Stimulated activated CD4-positive, alpha-beta T cell treated with anti-CD3 and anti-CD28 coated beads, TNF-alpha, amount 100 ng/mL, for 1 hour (primary cell): ENCODE results near the gene GIPC1.
A peak's percentile ranks its signal among the peaks of the same experiment; 100 is the strongest.
"Not testable (repeated sequence)": the region's sequence is repeated elsewhere in the genome, so short reads cannot be mapped to it uniquely, and the experiment has no call there.

Experiments used
- DNase-seq, 3 donors: peaks; one replicate each; pipeline ENCODE4 v3.0.0-alpha.2; 2020; ENCODE audit warnings: low read depth in 3 of 3, low spot score in 1 of 3

GIPC1 gene, protein sequence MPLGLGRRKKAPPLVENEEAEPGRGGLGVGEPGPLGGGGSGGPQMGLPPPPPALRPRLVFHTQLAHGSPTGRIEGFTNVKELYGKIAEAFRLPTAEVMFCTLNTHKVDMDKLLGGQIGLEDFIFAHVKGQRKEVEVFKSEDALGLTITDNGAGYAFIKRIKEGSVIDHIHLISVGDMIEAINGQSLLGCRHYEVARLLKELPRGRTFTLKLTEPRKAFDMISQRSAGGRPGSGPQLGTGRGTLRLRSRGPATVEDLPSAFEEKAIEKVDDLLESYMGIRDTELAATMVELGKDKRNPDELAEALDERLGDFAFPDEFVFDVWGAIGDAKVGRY

DNA sequence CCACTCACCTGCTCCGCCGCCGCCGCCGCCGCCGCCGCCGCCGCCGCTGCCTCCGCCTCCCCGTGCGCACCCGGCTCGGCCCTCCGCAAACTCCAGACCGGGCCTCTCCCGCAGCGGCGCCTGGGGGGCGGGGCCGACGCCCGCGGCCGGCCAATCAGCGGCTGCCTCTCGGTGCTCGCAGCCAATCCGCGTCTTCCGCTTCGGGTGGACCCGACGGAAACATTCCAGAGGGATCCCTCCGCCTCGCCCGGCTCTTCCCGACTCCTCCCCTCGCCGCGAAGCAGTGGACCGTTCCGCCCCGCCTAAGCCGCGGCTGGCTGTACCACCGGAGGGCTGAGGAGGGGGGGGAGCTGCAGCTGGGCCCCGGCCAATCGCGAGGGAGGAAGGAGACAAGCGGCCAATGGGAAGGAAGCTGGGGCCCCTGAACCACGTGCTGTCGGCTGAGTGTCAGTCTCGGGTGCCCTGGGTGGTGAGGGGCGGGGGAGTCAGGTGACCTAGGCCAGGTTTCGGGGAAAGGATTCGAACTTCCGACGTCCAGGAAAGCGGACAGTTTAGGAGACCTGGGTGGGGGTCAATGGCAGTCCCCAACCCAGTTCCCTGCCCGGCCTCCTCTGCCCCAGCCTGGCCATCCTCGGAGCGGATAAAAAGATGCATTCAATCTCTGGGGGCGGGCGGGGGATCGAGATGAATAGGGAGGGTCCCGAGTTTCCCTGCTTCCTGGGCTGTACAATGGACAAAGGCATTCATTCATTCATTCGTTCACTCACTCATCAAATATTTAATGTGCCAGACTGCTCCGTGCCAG is at the start of gene GIPC1:
Gene GIPC1 (minus strand): TSS at position 99 of the 805 bp plus-strand sequence. CDS start 13,151 bp downstream, outside the sequence.
- peak; percentile 50 to 78 (median 67) for DNase-seq

DNA sequence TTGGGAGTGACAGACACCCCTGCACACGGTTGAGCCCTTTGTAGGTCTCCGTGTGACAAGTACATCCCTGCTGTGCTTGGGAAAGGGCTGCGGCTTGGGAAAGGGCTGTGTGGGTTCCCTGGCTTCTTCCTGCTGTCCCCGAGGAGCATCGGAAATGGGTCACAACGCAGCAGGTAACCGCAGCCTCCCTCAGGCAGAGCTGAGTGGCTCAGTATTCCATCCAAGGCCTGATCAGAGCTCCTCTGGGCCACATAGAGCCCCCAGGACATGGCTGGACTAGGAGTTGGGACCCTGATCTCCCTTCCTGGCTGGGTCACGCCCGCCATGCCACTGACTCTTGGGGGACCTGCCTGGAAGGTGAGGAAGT is 49.8 kb upstream of the GIPC1 start:
- no peak for DNase-seq

DNA sequence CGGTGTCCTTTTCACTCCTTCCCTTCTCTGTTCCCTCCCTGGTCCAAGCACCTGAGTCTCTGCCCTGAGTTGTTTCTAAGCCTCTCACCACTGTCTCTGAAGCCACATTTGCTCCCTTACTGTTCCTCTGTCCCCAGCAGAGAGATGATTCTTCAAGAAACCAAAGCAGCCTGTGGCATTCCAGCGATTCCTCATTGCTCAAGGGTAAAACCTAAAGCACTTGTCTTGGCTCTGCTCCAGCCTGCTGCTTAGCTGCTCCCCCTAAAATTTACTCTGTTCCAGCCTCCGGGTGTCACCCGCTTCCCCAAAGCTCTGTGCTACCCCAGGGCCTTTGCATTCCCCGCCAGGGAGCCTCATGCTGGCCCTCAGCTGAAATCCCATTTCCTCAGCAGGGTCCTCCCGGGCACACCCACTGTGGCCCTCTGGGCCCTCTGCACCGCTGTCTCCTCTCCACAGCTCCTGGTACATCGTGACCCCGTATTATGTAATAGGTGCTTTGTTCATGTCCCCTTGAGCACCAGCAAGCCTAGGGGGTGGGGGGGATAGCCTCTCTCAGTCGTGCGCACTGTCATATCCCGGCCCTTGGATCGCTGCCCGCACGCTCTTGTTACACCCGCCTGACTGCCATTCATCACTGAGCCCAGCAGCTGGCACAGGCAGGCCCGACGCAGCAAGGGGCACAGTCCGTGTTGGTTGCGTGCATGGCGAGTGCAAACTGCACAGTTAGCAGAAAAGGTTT is 49.2 kb upstream of the GIPC1 start:
- DNase-seq = no peak

DNA sequence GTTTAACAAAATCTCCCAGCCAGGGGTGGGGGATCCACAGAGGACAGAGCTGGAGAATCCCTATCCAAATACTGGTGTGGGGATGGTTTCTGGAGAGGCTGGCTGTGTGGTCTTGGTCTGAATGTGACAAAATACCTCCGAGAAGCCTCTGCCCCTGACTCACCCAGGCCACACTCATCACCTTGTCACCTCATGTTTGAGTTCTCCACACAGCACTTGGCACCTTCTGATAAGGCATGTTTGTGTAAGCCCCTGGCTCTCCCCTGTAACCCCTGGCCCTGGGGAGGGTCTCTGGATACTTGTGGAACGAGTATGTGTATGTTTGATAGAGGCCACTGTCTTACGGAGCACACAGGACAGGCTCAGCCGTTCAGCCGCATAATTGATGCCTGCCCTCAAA is 48.1 kb upstream of the GIPC1 start:
- no peak for DNase-seq

DNA sequence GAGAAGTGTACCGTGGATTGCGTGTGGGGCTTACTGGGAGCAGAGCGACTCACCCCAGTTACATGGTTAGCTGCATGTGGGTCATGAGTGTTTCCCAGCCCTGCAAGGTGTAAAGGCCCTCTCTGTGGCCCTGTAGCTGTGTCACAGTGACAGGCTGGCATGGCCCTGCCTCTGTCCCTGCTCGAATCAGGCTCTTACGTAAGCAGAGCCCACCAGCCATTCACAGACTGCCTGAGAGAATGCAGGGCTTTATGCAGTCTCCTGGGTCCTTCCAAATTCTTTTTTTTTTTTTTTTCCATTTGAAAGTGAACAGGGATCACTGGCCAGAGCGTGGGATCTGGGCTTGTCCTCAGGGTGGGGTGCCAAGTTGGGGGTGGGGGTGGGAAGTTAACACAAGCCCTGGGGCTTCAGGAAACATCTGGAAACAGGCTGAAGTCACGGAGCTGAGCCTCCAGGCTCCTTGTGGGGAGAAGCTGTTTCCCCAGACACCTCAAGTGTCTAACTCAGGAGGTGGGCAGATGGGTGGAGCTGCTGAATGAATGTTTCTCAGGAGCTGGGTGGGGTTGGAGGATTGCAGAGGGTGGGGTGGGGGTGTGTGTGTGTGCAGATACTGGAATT is 46.9 kb upstream of the GIPC1 start:
- no peak for DNase-seq

DNA sequence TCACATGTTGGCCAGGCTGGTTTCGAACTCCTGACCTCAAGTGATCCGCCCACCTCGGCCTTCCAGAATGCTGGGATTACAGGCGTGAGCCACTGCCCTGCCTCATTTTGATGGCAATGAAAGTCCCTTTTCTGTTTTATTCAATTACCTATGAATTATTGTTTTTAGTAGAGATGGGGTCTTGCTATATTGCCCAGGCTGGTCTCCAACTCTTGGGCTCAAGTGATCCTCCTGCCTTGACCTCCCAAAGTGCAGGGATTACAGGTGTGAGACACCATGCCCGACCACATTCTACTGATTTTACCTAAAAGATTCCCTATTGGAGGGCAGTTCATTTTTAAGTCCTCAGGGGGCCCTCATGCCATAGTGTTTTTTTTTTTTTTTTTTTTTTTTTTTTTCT is 46.1 kb upstream of the GIPC1 start:
- DNase-seq = not testable (repeated sequence)

DNA sequence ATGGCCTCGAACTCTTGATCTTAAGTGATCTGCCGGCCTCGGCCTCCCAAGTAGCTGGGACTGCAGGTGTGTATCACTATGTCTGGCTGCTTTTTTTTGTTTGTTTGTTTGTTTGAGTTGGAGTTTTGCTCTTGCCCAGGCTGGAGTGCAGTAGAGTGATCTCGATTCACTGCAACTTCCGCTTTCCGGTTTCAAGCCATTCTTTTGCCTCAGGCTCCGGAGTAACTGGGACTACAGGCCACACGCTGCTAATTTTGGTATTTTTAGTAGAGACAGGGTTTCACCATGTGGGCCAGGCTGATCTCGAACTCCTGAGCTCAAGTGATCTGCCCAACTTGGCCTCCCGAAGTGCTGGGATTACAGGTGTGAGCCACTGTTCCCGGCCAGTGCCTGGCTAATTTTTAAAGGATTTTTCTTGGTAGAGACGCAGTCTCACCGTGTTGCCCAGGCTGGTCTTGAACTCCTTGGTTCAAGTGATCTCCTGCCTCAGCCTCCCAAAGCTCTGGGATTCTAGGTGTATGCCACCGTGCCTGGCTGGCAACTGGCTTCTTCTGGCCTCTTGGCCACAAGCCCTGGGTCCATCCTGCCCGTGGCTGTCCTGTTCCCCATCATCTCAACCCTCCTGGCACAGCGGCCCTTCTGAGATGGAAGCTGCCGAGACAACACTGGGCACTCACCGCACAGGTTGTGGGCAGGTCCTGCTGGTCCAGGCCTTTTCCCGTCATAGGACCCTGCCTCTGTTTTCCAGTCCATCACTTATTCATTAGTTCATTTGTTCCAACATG is 45.0 kb upstream of the GIPC1 start:
- DNase-seq = no peak

DNA sequence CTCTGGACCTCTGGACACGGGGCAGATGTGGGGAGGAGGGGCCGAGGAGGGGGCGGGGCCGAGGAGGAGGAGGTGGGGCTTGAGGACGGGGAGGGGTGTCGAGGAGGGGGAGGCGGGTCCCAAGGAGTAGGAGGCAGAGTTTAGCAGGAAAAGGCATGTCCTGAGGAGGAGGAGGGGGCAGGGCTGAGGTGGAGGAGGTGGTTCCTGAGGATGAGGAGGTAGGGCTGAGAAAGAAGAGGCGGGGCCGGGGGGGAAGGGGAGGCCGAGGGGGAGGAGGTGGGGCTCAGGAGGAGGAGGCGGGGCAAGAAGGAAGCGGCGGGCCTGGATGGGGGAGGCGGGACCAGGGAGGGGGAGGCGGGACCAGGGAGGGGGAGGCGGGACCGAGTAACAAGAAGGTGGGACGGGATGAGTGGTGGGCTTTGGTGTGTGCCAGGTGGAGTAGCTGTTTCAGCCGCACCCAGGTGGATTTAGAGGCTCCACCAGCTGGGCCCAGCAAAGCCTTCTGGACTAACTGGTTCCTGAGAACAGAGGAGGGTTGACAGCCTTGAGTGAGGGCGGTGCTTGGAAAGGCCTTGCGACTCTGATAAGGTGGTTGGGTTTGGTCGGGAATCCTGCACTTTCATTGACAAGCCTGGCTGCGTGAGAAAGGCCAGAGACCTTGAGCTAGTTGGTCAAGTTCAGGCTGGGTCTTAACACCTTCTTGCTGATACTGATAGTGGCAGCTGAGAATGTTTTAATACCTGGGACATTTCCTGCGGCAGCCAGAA is 41.2 kb upstream of the GIPC1 start:
- no peak for DNase-seq

DNA sequence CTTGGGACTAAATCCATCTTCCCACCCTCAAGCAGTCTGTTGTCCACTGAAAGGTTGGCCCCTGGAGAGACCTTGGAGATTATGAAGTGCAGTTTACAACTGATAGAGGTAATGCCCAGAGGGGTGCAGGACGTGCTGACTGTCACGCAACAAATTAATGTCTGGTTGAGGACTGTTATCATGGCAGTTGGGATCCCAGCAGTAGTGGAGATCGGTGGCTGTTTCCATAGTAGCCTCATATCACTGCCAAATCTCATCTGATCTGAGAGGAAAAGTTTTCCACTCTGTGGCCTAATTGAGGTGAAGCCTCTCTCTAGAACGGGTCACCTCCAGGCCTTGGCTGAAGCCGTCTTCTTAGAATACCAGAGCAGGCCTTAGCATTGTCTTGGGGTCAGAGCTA is 37.5 kb upstream of the GIPC1 start:
- no peak for DNase-seq

DNA sequence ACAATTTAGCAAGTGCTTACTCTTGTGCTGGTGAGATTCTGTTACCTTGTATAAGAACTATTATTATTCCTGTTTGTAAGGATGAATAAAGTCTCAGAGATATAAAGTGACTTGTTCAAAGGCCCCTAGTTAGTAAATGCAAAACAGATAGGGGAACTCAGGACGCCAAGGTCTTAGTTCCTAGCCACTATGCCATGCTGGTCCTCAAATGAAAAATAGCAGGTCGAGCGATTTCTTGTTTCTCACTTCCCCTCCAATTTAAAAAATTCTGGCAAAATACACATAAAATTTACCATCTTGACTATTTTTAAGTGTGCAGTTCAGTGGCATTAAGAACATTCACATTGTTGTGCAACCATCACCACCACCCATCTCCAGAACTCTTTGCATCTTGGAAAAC is 34.6 kb upstream of the GIPC1 start:
- DNase-seq = no peak

DNA sequence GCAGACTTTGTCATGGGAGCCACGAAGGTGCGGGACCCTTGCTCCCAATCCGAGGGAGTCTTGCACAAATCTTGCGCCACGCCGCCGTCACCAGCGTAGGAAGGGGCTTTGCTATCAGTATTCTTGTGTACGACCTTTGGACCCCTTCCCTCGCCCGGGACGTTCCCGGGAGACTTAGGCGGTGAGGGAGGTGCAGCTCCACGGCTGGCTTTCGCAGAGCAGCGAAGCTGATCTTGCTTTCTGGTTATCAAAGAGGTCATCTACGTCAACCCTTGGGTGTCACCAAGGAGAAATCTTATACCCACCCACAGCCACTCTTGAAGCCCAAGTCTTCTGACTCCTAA is 34.0 kb upstream of the GIPC1 start:
- DNase-seq = no peak

DNA sequence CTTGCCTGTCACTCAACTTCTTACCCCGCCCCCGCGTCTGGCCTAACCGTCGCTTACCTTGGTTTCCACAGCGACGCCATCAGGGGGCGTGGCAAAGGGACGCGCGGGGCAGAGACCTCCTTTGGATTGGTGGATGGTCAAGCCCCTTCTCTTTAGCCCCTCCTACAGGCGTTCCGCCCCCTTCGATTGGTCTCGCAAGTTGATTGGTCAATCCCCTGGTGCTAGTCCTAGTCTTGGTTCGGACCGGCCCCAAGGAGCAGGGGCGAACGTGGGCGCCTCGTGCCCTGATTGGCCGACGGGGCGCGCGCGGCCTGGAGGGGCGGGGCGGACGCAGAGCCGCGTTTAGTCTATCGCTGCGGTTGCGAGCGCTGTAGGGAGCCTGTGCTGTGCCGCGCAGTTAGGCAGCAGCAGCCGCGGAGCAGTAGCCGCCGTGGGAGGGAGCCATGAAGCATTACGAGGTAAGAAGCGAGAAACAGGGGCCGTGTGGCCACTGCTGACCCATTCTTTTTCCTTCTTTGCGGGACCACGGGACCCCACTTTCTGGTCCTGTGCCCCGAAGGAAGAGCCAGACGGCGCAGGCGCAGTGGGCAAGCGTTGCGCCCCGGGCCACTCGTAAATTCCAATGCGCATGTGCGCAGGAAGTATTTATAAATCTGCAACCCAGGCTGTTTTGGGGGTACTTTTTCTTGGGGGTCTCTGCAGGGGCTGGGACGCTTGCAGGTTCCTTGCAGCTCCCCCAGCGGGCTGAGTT is 33.5 kb upstream of the GIPC1 start, which contains the start of gene TECR:
Gene TECR (plus strand): TSS at position 341 of the 751 bp plus-strand sequence. CDS start 103 bp downstream, at position 444.
- peak; percentile 99 to 100 (median 100) for DNase-seq

DNA sequence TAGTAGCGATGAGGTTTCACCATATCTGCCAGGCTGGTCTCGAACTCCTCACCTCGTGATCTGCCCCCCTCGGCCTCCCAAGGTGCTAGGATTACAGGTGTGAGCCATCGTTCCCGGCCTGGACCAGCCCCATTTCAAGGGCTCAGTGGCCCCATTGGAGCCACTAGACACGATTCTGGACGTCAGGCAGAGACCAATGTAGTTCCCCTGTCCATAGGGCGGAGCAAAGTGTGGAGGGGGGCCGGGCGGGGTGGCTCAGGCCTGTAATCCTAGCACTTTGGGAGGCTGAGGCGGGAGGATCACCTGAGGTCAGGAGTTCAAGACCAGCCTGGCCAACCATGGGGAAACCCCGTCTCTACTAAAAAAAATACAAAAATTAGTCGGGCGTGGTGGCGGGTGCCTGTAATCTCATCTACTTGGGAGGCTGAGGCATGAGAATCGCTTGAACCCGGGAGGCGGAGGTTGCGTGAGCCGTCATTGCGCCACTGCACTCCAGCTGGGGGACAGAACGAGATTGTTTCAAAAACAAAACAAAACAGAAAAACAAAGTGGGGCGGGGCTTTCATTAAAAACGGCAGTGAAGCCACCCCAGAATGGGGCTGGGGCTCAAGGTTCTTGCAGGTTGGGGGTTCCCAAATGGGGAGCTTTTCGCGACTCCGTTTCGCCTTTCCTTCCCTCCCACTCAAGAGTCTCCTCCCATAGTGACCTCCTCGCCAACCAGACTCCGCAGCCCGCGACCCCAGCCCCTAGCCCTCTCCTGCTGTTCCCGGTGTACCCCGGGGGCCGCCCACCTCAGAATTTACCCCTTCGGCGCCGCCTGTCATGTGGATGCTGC is 32.7 kb upstream of the GIPC1 start:
- DNase-seq = no peak

DNA sequence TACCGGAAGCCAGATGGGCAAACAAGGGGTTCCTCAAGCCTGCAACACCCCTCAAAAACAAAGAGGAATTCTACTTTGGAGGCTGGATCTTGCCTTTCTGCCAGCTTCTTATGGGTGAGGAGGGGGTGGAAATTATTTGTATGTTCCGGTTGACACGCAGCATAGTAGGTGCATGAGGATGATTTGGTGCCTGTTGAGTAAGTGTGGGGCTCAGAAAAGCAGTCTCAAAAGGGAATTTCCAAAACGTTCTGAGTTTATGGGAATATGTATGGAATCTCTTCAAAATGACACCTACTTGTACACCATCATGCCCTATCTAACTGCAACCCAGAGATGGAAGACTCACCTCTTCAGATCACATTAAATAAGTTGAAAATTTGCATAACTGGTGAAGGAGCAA is 30.5 kb upstream of the GIPC1 start:
- no peak for DNase-seq

DNA sequence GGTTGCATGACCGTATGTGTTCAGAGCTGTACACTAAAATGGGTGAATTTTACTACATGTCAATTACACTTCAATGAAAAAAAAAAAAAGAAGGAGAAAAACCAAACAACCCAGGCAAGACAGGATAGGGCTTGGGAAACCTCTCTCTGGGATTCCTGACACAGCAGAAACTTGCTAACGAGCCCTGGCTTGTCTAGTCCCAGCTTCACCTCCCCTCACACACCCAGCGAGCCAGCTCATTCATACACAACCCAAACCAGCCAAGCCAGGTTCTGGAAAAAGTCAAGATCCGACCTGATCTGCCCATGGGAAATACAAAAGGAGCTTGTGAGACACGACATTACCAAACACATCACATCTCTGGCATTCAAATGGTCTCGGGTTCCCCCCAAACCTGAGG is 29.8 kb upstream of the GIPC1 start:
- no peak for DNase-seq

DNA sequence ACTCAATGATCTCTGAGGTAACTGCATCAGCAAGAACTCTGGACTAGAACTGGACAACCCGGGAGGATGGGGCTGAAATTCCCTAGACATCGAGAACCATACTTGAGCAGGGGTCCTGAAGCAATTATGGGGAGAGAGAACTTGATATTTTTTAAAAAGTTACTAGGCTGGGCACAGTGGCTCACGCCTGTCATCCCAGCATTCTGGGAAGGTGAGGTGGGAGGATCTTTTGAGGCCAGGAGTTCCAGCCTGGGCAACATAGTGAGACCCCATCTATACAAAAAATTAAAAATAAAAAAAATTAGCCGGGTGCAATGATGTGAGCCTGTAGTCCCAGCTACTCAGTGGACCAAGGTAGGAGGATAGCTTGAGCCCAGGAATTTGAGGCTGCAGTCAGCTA is 24.6 kb upstream of the GIPC1 start:
- DNase-seq = no peak

DNA sequence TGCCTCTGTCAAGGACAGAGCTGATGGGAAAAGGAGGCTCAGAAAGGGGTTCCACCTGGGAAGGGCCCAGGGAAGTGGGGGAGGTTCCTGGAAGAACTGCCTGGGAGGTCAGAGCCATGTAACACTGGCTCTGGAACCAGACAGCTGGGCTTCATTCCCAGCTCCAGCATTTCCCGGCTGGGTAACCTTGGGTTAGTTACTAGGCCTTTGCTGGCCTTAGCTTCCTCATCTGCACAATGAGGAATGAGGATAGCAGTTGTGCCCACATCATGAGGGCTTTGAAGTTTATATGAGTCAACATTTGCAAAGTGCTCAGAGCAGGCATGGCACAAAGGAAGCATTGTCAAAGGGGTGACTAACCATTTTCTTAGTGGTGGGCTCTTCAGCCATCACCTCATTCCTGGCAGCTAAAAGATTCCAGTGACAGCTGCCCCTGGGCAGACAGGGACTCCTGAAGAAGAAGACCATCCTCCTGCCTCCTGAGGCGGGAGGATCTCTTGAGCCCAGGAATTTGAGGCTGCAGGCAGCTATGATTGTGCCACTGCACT is 24.0 kb upstream of the GIPC1 start:
- DNase-seq = no peak

DNA sequence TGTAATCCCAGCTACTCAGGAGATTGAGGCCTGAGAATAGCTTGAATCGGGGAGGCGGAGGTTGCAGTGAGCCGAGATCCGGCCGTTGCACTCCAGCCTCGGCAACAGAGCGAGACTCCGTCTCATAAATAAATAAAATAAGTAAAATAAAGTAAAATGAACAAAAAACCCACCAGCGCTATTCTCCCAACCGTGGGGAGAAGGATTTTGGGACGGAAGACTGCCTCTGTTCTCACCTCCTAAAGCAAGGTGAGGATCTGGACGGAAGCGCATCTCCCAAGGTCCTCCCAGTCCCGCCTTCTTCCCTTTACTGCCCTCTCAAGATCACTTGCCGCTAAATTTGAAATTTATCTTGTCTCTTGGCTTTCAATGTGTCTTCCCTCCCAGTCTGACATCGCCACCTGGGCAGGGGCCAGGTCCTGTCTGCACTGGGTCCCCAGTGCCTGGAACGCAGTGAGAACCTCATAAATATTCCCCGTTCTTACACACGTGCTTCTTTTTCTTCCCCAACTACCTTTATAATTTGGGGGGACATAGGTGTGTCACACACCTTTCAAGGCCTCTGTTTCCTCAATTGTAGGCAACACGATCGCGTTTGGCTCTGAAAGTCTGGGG is 23.4 kb upstream of the GIPC1 start:
- DNase-seq = no peak
